ENCODE measurements around the gene ITPR1. TPM values are rescaled to one million over a fixed set of nuclear protein-coding genes. Genes with fewer than 3 reads are reported as not detected.

ITPR1 gene
- total and polyA plus RNA-seq, 12 donors, result 9.7 to 40.3 (median 18.8) TPM

DNA sequence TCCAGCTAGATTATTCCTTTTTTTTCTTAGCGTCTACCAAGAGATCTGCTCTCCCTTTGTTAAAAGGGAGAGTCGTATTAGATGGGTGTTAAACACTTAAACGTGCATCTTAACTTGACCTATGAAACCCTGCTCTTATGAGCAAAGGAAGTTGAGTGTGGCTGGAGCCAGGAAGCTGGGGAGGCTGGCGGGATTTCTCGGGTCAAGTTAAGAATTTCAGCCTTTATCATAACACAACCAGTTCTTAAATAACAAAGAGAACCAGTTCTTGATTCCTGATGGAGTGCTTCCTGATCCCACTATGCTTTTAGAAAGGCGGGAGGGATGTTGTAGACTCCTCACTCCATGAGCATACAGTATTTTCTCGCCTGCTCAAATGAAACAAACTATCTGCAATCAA is 215.1 kb downstream of the ITPR1 start:
- no peak for ATAC-seq
- H3K4me3 ChIP-seq, result no peak overlapping the region
- peaks cover 0 to 30% (median 5%) of the 10 kb centered on the region in 9 donors for H3K4me1 ChIP-seq
- TF ChIP-seq, protein P1, sequence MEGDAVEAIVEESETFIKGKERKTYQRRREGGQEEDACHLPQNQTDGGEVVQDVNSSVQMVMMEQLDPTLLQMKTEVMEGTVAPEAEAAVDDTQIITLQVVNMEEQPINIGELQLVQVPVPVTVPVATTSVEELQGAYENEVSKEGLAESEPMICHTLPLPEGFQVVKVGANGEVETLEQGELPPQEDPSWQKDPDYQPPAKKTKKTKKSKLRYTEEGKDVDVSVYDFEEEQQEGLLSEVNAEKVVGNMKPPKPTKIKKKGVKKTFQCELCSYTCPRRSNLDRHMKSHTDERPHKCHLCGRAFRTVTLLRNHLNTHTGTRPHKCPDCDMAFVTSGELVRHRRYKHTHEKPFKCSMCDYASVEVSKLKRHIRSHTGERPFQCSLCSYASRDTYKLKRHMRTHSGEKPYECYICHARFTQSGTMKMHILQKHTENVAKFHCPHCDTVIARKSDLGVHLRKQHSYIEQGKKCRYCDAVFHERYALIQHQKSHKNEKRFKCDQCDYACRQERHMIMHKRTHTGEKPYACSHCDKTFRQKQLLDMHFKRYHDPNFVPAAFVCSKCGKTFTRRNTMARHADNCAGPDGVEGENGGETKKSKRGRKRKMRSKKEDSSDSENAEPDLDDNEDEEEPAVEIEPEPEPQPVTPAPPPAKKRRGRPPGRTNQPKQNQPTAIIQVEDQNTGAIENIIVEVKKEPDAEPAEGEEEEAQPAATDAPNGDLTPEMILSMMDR (IDR thresholded peaks at IDR 0.05), result no peak
- H3K36me3 ChIP-seq, result peaks cover 0 to 92% (median 9%) of the 10 kb centered on the region in 9 donors
- H3K27ac ChIP-seq, result peak overlapping the region in 2 of 10 donors; percentile 16 to 28
- intact Hi-C loops (cut with DNase I), result loop anchor here in 2 of 10 donors (2.0 kb wide), 1 partner anchor 351 kb away; no protein-coding TSS in a partner anchor
- no peak for DNase-seq
- 50 to 58% methylated on average over 7 of the region's 7 CpGs for WGBS, 2 donors
- H3K27me3 ChIP-seq, result no peaks in the 10 kb centered on the region
- no peaks in the 10 kb centered on the region for H3K9me3 ChIP-seq

DNA sequence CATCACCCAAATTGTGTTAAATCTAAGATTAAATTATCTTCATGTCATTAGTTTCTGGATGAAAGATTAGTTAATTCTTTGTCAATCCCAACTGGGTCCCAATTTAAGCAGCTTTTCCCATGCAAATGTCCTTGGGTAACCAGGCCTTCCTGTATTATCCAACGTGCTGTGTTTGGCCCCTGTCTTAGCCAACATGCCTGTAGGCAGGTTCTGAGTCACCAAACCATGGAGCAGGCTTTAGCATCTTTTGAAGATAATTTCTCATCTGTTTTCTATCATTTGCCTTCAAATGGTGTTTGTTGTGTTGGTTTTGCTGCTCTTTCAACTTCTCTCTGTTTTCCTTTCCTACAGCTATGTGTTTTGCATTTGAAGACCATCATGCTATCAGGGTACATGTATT is 216.2 kb downstream of the ITPR1 start:
- peaks cover 0 to 25% (median 5%) of the 10 kb centered on the region in 9 donors for H3K4me1 ChIP-seq
- TF ChIP-seq, protein P1 (IDR thresholded peaks at IDR 0.05), result no peak
- H3K4me3 ChIP-seq, result no peak overlapping the region
- no peak for ATAC-seq
- WGBS, 2 donors, result 46 to 55% methylated on average over 1 of the region's 1 CpG
- H3K27me3 ChIP-seq, result no peaks in the 10 kb centered on the region
- intact Hi-C loops (cut with DNase I), result loop anchor here in 2 of 10 donors (2.0 kb wide), 1 partner anchor 349 kb away; no protein-coding TSS in a partner anchor
- no peak for DNase-seq
- peaks cover 0 to 92% (median 9%) of the 10 kb centered on the region in 9 donors for H3K36me3 ChIP-seq
- no peak overlapping the region for H3K27ac ChIP-seq
- H3K9me3 ChIP-seq, result no peaks in the 10 kb centered on the region

DNA sequence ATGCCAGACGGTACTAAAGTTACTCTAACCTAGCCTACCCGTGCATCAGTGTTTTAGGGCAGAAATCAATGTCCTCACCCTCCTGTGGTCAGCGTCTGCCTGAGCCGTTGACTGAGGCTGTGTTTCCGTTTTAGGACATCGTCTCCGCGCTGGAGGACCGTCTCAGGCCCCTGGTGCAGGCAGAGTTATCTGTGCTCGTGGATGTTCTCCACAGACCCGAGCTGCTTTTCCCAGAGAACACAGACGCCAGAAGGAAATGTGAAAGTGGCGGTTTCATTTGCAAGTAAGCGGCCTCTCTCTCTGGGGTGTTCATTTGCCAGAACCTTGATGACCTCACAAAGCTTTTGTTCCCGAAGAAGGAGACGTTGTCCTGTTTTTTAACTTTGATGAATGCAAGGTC is 217.0 kb downstream of the ITPR1 start:
- H3K9me3 ChIP-seq, result no peaks in the 10 kb centered on the region
- TF ChIP-seq, protein P1 (IDR thresholded peaks at IDR 0.05), result no peak
- ATAC-seq (no peak), DNase-seq (no peak)
- H3K27me3 ChIP-seq, result no peaks in the 10 kb centered on the region
- no peak overlapping the region for H3K27ac ChIP-seq
- H3K36me3 ChIP-seq, result peaks cover 0 to 93% (median 9%) of the 10 kb centered on the region in 9 donors
- H3K4me3 ChIP-seq, result no peak overlapping the region
- 82% methylated on average over 16 of the region's 16 CpGs for WGBS, 2 donors
- intact Hi-C loops (cut with DNase I), result loop anchor here in 6 of 10 donors (2.0 to 10.0 kb wide), 8 partner anchors 53 to 475 kb away; partner anchors contain the start of genes BHLHE40 (in 1 of the 6) and EDEM1 (in 1 of the 6)
- H3K4me1 ChIP-seq, result peaks cover 0 to 20% (median 5%) of the 10 kb centered on the region in 9 donors

DNA sequence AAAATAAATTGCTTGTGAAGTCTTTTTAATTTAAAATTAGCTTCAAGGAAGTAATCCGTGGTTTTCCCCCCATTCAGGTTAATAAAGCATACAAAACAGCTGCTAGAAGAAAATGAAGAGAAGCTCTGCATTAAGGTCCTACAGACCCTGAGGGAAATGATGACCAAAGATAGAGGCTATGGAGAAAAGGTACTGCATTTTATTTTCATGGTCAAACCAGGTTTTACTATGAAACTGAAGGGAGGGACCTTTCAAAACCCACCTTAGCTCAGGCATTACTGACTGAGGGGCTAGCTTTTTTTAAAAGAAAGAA is 218.5 kb downstream of the ITPR1 start:
- Histone ChIP-seq H3K9me3 (no peaks in the 10 kb centered on the region), H3K27ac (peak overlapping the region in 2 of 10 donors; percentile 28 to 68), H3K27me3 (no peaks in the 10 kb centered on the region), H3K4me3 (no peak overlapping the region), H3K36me3 (peaks cover 0 to 83% (median 6%) of the 10 kb centered on the region in 9 donors), H3K4me1 (peaks cover 0 to 26% (median 5%) of the 10 kb centered on the region in 9 donors)
- no peak for DNase-seq
- no peak for ATAC-seq
- TF ChIP-seq, protein P1 (IDR thresholded peaks at IDR 0.05), result peak in 1 of 9 donors; percentile 0
- intact Hi-C loops (cut with DNase I), result loop anchor here in 8 of 10 donors (1.0 to 10.0 kb wide), 10 partner anchors 54 to 473 kb away; partner anchors contain the start of genes BHLHE40 (in 1 of the 8) and EDEM1 (in 1 of the 8)
- 3 to 6% methylated on average over 1 of the region's 1 CpG for WGBS, 2 donors

Data from heart right ventricle (tissue), 16 donors.